ENCODE data around the gene DNAH11. TPM values are rescaled to one million over a fixed set of nuclear protein-coding genes. Genes with fewer than 3 reads are reported as not detected.
"Not testable (repeated sequence)": the region's sequence is repeated elsewhere in the genome, so short reads cannot be mapped to it uniquely, and the experiment has no call there.

The DNAH11 gene
- total RNA-seq, 1 experiment from 2014 or later = 0.11 TPM

DNA sequence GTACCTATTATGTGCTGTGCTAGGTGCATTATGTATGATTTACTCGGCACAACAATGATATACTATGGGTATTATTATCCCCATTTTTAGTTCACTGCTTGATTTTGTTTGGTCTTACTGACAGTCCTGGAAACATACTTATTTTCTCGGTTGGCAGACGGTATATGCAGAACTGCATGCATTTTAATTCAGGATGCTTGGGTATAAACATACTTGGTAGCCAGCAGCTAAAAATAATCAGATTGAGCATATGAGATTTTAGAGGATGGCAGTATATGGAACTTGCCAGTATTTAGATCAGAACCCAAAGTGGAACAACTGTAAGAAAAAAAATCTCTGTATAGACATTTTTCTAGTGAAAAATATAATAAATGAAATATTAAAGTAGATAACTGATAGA is 163.3 kb downstream of the DNAH11 start:
- DNase-seq (ENCODE audit: low read depth) = no peak

DNA sequence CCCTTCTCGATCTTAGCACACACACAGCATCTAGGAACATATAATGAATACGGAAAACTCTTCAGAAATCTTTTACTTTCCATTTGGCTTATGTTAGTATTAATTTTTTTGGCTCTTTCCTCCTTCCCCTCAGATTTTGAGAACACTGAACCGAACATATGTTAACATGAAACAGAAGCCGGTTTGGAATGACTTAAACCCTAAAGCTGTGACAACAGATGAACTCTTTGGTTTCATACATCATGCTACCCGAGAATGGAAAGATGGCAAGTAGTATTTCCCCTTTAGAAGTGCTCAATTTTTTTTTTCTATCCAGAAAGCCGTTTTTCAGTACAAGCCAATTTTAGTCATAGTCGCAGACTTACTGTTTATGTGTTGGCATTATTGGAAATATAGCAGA is 164.7 kb downstream of the DNAH11 start:
- no peak for DNase-seq (ENCODE audit: low read depth)

DNA sequence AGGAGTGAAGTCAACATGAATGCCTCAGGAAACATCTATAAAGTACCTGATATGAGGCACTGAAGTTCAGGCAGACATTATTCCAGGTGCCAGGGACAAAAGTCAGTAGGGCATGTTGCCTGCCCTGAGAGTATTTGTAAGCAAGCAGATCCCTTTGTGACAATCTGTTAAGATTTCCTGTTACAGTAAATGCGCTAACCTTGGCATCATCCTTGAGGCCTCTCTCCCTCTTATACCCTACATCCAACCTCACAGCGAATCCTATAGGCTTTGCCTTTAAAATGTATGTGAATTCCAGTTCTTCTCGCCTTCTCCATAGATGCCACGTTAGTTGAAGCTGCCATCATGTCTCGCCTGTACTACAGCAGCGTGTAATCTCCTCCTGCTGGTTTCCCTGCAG is 165.3 kb downstream of the DNAH11 start:
- no peak for DNase-seq (ENCODE audit: low read depth)

DNA sequence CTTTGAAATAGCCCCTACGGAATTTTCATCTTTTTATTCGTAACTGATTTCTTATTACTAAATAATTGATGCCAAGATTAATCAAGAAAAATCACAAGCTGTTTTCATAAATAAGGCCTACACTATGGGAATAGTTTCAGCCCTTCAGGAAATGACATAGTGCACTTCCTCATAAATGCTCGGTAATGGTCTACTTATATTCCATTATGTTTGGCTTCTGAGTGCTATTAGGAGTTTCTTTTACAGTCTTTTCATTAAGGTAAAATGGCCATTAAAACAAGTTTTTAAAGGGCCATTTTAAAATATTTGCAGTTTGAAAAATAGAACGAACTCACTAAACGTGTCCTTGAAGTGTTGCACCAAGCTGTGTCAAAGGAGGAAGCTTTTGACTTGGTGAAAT is 174.5 kb downstream of the DNAH11 start:
- no peak for DNase-seq (ENCODE audit: low read depth)

DNA sequence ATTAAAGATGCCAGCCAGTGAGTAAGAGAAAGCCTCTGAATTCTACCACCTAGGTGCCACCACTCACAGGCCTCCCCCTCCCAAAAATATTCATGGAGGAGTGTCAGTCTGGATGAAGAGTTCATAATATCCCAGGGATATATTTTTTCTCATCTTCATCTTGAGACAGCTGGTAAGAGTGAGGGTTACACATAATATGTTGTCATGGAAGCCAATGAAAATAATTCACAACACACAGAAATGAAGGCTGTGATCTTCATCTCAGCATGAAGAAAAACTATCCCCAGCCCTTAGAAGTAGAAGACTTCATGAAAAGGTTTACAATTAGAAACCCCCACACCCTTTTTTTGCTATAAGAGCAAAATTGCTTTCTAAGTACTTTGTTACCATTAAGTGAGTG is 175.6 kb downstream of the DNAH11 start:
- no peak for DNase-seq (ENCODE audit: low read depth)

DNA sequence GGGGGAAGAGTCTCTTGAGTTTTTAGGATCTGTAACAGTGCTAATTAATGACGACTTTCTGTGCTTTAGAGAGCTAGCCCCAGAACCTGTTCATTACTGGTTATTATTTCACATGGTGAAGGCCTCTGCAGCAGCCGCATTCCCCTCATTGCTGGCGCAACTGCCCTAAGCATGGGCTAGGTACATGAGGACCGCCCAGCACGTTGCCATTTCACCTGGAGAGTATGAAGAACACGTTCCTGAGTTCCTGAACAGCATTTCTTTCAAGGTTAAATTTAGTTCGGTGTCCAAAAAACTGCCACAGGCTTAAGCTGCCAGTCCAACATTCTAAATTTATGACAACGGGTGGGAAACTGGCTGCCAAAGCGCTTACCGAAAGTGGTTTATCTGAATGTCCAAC is 177.0 kb downstream of the DNAH11 start:
- no peak for DNase-seq (ENCODE audit: low read depth)

DNA sequence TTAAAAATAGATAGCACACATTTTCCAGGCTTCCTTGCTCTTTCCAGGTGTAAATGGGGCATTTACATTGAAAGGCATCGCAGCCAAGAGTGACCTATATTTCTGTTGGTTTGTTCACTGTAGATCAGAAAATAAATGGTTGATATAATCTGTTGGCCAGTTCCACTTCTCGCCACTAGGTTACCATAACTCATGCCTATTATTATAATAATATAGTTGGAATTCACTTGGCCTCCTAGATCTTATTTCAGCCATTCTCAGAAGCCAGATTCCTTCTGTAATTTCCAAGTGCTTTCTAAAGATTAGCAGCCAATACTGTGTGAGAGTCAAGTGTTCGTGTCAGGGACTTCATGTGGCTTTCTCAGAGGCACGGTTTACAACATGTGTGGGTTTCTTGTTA is 179.5 kb downstream of the DNAH11 start:
- no peak for DNase-seq (ENCODE audit: low read depth)

DNA sequence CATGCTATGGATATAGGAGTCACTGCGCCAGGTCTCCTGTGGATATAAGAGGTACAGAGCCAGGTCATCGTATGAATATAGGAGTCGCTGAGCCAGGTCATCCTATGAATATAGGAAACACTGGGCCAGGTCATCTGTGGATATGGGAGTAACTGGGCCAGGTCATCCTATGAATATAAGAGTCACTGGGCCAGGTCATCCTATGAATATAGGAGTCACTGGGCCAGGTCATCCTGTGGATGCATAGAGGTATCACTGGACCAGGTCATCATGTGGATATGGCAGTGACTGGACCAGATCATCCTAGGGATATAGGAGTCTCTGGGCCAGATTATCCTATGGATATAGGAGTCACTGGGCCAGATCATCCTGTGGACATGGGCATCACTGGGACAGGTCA is 181.7 kb downstream of the DNAH11 start:
- DNase-seq (ENCODE audit: low read depth) = no peak

DNA sequence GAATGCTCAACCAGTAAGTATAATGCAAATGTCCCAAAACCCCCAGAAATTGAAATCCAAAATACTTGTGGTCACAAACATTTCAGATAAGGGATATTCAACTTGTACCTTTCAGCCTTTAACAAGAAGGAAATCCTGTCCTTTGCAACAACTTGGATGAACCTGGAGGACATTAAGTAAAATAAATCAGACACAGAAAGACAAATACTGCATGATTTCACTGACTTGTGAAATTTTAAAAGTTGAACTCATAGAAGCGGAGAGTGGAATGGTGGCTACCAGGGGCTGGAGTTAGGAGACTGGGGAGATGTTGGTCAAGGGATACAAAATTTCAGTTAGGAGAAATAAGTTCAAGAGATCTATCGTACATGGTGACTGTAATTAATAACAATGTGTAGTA is 187.6 kb downstream of the DNAH11 start:
- DNase-seq (ENCODE audit: low read depth) = no peak

DNA sequence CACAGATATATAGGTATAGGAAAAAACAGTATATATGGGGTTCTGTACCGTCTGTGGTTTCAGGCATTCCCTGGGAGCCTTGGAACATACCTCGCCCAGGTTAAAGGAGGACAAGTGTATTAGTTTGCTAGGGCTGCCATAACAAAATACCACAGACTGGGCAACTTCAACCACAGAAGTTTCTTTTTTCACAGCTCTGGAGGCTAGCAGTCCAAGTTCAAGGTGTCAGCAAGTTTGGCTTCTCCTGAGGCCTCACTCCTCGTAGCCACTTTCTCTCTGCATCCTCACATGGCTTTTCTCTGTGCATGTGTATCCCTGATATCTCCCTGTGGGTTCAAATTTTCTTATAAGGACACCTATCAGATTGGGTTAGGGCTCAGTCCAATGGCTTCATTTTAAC is 189.1 kb downstream of the DNAH11 start:
- no peak for DNase-seq (ENCODE audit: low read depth)

DNA sequence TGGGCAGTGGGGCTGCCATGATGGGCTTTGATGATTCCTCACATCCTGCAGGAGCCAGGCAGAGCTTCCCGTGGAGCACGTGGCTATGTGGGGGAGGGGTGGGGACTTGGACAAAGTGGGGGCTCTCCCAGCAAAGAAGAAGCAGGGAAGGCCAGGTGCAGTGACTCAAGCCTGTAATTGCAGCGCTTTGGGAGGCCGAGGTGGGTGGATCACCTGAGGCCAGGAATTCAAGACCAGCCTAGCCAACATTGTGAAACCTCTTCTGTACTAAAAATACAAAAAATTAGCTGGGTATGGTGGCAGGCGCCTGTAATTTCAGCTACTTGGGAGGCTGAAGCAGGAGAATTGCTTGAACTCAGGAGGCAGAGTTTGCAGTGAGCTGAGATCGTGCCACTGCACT is 190.1 kb downstream of the DNAH11 start:
- DNase-seq (ENCODE audit: low read depth) = not testable (repeated sequence)

DNA sequence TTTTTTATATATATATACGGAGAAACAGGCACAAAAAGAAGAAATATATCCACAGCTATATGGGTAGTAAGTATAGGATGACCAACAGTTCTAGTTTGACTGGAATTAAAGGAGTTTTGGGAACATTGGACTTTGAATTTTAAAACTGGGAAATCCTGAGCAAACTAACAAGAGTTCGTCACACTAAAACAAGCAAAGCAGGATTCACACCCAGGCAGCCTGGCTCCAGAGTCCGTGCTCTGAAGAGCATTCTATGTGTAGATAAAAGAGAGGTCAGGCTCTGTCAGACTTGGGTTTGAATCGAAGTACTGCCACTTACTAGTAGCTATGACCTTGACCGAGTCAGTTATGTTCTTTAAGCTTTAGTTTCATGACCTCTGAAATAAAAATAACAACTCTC is 191.0 kb downstream of the DNAH11 start:
- DNase-seq (ENCODE audit: low read depth) = no peak

DNA sequence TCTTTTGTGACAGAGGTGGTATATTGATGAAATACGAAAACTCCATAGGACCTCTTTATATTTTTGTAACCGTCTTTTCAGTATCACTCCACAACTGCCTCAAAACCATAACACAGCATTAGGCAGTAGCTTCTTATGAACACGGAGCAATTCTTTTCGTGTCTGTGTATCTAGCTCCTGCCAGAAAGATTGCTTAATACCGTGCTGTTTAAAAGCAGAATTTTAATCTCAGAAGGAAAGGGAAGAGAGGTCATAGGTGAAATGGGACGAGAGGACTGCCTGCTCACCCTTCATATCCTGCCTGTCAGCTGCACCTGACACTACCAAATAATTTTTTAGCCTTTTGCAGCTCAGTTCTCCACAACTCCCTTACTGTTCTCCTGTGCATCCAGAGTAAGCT is 200.7 kb downstream of the DNAH11 start:
- no peak for DNase-seq (ENCODE audit: low read depth)

DNA sequence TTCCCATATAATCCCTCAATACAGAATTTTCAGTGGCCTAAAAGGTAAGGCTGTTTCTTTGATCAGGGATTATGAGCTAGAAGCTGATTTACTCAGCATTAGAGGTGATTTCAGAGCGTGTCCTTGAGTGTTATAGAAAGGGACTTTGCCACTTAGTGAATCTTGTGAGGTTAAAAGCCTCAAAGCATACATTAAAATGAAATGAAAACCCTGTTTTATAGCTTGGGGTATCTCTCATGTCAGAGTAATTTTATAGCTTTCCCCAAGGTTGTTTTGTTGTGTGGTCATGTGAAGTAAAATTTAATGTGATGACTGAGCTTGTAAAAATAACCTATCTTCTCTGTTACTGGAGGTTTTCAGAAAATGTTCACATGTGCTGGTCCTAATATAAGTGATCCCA is 204.1 kb downstream of the DNAH11 start:
- DNase-seq (ENCODE audit: low read depth) = no peak

DNA sequence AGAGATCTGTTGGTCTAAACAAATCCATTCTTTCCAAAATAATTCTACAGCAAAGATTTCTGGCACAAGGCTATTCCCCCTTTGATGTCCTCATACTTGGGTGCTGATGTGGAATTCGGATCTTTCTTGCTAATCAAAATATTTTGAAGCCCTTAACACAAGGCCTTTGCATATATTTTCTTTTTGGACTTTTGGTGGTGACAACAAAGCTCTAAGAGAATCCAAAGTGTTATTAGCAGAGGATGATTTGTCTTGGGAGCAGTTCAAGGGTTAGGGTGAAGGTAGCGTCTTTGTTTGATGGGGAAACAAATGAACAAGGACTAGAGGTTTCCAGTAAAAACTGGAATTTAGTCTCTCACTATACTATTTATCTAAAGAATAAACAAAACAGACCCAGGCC is 205.0 kb downstream of the DNAH11 start:
- DNase-seq (ENCODE audit: low read depth) = no peak

DNA sequence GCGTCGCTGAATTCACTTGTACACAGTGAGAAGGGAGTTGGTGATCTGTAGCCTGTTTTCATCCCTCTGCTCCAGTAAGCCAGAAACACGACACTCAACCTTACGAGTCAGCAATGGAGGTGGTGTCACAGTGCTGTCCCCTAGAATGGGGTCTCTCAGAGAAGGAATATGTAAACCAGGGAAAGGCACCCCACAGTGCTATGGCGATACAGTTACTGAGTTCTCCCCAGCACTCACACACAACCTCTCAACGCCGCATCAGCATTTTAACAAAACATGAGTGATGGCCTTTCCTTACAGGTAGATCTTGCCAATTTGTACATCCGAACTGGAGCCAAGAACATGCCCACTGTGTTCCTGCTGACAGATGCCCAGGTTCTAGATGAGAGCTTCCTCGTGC is 206.5 kb downstream of the DNAH11 start:
- DNase-seq (ENCODE audit: low read depth) = no peak

DNA sequence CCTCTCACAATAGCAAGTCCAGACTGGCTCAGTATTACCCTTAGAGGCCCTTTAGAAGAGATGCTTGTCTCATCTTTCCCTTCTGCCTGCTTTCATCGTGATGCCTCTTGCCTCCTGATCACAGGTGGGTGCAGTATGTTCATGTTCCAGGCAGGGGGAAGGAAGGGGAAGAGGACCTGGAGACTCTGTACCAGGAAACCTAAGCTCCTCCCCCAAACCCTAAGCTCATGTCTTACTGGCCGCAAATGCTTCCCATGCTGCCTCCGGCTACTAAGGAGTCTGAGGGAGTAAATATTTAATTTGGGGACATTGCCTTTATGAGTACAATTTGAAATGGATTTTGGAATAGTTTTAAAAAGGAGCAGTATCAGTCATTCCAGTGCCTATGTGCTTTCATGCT is 210.2 kb downstream of the DNAH11 start:
- DNase-seq (ENCODE audit: low read depth) = no peak

DNA sequence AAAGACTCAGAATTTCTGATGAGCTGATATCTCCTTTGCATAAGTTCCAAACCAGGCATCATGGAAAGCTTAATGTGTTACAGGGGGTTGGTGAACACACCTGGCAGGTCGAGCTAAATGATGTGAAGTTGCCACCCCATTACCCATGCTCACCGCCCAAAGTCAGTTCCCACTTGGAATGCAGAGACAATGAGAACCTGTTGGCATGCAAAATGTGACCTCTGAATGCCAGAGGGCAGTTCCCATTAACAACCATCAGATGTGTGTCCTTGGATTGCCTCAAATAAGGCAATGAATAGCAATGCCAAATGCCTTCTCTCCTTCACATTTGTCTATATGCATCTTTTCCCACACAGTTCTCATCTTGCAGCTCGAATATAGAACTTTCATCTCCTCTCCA is 212.1 kb downstream of the DNAH11 start:
- DNase-seq (ENCODE audit: low read depth) = no peak

DNA sequence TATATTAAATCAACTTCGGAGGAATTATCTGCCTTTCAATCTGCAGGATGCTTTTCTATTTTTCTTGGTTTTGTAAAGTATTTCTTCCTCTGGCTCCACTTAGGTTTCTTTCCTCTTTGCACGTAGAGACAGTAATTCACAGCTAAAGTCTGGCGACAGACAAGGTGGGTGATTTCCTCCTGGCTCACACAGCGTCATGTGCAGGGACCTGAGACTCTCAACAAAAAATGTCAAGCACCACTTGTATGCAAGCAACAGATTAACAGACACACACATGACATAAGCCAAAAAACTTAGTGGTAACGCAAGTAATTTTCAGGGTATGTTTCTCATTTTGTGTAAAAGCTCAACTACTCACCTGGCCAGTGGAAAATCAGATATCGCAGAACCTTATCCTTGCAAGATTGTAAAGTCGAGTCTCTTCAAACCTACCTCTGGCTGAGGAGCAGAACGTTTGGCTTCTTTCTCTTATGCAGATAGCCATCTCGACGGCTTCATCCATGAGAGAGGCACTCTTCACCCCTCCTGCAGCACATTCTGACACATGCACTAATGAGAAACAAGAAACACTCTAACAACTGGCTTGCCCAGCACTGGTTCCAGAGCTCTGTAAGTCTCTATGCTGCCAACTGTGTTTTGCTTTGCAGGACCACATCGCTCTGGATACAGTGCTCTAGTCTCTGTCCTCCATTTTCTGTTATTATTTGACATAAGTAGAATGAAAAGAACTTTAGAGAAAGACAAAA is 214.9 kb downstream of the DNAH11 start:
- DNase-seq (ENCODE audit: low read depth) = no peak

DNA sequence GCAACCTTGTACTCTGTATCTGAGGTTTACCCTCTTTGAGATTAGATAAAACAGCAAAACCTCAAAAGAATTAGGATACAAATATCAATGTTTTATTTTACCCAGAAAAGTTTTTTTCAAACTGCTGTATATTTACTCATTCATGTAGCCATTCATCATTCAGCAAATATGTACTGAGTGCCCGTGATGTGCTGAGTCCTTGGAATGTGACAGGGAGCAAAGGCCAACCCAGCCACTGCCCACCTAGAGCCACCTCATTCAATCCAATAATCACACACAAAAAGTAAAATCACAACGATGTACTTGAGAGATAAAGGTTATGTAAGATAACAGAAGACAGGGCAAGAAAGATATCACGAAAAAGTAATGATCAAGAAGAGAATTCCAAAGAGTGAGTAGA is 215.4 kb downstream of the DNAH11 start:
- no peak for DNase-seq (ENCODE audit: low read depth)

DNA sequence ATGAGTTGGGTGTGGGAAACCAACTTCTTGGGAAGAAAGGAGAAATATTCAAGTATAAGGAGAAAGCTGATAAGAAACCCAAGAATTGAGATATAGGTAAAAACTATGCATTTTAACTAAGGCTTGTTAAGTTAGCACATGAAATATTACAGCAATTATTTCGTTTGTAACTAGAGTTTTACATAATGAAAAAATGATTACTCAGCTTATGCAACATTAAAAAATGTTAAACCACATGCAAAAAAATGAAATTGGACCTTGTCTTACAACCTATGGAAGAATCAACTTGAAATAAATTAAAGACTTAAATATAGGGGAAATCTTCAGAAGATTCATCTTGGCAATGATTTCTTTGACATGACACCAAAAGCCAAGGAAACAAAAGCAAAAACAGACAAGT is 219.6 kb downstream of the DNAH11 start:
- DNase-seq (ENCODE audit: low read depth) = no peak

DNA sequence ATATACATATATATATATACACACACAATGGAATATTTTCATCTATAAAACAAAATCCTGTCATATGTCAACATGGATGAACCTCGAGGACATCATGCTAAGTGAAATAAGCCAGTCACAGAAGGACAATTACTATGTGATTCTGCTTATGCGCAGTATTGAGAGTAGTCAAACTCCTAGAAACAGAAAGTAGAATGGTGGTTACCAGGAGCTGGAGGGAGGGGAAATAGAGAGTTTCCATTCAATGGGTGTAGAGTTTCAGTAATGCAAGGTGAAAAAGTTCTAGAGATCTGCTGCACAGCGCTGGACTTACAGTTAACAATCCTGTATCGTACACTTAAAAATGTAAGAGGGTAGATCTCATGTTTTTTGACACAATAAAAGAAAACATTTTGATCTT is 221.0 kb downstream of the DNAH11 start:
- DNase-seq (ENCODE audit: low read depth) = no peak

DNA sequence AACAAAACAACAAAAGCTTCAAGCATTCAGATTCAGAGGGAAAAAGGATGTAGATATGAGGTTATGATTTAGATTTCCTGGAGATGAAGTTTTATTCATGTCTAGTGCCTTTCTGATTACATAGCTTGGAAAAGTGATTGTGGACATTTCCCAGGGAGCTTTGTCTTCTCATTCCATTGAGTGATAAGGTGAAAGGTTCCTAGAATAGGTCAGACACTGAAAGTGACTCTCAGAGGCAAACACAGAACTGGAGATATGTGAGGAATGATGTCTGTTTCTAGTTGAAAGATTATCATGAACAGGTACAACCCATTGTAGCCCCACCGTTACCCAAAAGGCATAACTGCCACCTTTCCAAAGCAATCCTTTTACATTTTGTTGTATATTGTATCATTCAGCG is 223.4 kb downstream of the DNAH11 start:
- no peak for DNase-seq (ENCODE audit: low read depth)

DNA sequence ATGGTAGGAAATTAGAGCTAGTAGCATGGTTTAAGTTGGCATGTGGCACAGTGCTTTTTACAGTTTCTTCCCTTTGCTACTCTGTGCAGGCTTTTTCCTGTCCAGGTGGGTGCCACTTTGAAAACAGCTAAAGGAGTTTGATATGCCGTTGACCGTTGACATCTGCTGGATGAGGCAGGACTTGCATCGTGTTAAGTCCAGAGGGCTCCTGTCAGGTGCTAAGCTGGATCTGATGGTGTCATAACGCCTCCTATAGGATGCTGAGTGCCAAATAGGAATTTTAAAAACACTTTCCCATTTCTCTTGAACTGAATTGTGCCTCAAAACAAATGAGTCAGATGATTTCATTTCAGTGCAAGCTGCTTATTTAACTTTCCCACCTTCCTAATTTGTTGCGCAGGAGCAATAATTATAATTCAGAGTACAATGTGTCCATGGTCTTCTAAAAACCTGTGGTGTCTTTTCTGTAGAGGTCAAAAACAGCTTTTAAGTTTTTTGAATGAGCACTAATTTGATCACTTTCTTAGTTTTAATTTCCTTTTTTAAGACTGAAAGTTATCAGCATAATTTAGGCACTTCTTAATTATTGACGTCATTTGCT is 224.6 kb downstream of the DNAH11 start:
- peak; percentile 73 for DNase-seq (ENCODE audit: low read depth)

Measured in LHCN-M2 (cell line).